ENCODE results near the gene MPDZ. TPM values are rescaled to one million over a fixed set of nuclear protein-coding genes. Genes with fewer than 3 reads are reported as not detected.

The MPDZ gene
- total and polyA plus RNA-seq, 8 donors: 25.9 to 77.7 (median 70.1) TPM

DNA sequence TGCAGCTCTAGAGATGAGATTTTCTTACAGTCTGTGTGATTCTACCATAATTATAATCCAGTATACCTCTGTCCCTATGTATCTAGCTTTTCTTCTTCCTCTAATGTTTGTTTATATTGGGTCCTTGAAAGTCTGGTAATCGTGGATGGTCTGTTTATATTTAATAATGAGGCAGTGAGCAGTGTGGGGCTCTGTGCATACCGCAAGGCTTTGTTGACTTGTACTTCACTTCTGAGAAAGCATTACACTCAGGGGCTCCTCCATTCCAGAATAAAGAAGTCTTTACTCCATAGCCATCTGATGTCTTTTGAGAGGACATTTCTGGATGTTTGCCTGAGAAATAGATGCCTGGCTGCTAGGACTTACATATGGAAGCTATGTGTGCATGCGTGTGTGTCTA is 4.5 kb upstream of the MPDZ start:
- no peak for ATAC-seq

DNA sequence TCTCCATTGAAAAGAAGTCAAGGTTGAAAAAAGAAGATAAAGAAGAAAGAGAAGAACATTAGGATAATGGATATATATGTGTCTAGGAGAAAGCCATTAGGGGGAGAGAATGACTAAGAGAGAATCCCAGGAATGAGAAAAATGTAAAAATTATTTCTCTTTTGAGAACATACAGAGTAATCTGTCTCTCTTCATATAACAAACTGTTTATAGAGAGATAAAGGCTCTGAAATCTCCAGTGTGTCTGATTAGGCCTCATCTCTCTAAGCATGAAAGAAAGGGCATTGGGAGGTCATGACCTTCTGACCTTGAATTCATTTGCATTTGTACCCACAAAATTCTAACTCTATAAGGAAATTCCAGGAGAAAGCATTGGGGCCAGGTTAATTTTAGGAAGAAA is 3.5 kb upstream of the MPDZ start:
- intact Hi-C loops (cut with DNase I): no loop called here
- H3K9me3 ChIP-seq: no peaks in the 10 kb centered on the region
- ATAC-seq: no peak
- DNase-seq: no peak
- H3K27me3 ChIP-seq: peaks cover 0 to 20% of the 10 kb centered on the region in 2 donors
- H3K36me3 ChIP-seq: no peaks in the 10 kb centered on the region
- no peak overlapping the region for H3K4me3 ChIP-seq
- no peaks in the 10 kb centered on the region for H3K4me1 ChIP-seq
- H3K27ac ChIP-seq: no peak overlapping the region
- TF ChIP-seq, protein P1, sequence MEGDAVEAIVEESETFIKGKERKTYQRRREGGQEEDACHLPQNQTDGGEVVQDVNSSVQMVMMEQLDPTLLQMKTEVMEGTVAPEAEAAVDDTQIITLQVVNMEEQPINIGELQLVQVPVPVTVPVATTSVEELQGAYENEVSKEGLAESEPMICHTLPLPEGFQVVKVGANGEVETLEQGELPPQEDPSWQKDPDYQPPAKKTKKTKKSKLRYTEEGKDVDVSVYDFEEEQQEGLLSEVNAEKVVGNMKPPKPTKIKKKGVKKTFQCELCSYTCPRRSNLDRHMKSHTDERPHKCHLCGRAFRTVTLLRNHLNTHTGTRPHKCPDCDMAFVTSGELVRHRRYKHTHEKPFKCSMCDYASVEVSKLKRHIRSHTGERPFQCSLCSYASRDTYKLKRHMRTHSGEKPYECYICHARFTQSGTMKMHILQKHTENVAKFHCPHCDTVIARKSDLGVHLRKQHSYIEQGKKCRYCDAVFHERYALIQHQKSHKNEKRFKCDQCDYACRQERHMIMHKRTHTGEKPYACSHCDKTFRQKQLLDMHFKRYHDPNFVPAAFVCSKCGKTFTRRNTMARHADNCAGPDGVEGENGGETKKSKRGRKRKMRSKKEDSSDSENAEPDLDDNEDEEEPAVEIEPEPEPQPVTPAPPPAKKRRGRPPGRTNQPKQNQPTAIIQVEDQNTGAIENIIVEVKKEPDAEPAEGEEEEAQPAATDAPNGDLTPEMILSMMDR (IDR thresholded peaks at IDR 0.05): no peak

More for the DNA sequence above, 4.5 kb upstream of the MPDZ start:
- no peak for DNase-seq
- no peaks in the 10 kb centered on the region for H3K4me1 ChIP-seq
- peaks cover 0 to 10% of the 10 kb centered on the region in 2 donors for H3K27me3 ChIP-seq
- intact Hi-C loops (cut with DNase I): no loop called here
- TF ChIP-seq, protein P1 (IDR thresholded peaks at IDR 0.05): no peak
- H3K4me3 ChIP-seq: no peak overlapping the region
- no peaks in the 10 kb centered on the region for H3K9me3 ChIP-seq
- no peak overlapping the region for H3K27ac ChIP-seq
- no peaks in the 10 kb centered on the region for H3K36me3 ChIP-seq

DNA sequence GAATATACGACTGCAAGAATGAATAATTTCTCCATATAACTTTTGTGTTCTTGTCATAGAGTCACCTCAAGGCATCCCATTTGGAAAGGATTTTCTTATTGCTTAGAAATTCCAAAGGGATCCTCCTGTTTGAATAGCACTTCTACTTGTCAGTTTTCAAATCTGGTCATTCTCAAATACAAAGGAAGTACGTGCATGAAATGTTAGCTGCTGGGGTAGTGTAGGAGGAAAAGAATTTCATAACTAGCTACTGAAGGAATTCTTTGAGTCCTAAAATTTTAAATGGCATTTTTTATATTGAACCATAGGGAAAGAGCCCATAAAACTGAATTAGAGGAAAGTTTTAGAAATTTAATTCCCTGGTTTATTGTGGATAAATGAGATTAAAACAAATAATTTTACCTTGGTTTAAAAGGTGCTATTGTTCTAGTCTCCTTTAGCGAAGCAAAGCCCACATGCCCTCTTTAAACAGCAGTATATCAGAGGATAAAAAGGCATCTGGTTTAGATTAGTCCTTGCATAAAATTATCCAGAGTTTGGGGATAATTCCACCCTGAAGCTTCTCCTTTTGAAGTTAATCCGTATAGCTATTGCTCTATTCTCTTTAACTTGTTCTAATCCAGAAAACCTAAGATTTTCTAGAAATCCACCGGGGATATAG is 2.0 kb upstream of the MPDZ start:
- TF ChIP-seq, protein P1 (IDR thresholded peaks at IDR 0.05): no peak
- Histone ChIP-seq H3K27ac (no peak overlapping the region), H3K27me3 (peaks cover 0 to 26% of the 10 kb centered on the region in 2 donors), H3K9me3 (no peaks in the 10 kb centered on the region), H3K36me3 (no peaks in the 10 kb centered on the region), H3K4me1 (peaks cover 0 to 4% of the 10 kb centered on the region in 2 donors), H3K4me3 (no peak overlapping the region)
- no peak for DNase-seq
- ATAC-seq: no peak
- intact Hi-C loops (cut with DNase I): no loop called here

DNA sequence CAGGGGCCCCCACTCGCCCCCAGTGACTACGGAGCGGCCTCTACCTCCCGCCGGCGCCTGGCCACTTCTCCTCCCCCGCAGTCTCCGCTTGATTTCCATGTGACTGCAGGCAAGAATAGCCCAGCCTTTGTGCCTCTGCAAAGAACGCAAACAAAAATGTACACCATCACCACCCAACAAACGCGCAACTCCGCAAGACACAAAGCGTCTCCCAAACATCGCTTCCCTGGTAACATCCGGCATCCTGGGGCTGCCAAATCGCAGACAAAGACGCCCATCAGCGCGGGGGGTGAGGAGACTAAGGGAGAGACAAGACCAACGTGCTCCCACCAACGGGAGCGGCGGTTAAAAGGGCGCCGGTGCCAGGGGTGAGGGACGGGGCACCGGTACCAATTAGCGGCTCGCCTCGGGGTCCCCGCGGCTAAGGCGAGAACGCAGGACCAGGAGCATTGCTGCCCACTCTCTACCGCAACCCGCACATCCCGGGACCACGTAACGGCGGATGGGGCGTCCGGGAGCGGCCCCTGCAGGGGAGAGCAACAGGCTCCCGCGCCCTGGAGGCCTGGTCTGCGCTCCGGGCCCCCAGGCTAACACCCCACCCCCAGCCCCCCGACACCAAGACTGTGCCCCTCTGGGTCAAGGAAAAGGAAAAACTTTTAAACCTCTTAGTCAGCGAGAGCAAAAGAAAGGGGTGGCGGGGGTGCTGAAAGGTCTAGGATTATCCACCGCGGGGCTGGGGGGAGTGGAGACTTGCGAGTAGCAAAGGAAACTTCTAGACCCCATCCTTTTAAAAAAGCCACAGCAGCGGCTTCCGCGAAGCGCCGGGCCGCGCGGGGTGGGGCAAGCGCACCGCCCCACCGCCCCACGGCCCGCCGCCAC is 885 bp downstream of the MPDZ start:
- Histone ChIP-seq H3K36me3 (no peaks in the 10 kb centered on the region), H3K27ac (peak overlapping the region; percentile 80 to 90), H3K9me3 (no peaks in the 10 kb centered on the region), H3K4me3 (peak overlapping the region; percentile 50 to 52), H3K27me3 (peaks cover 0 to 26% of the 10 kb centered on the region in 2 donors), H3K4me1 (peaks cover 0 to 7% of the 10 kb centered on the region in 2 donors)
- peak; percentile 68 for ATAC-seq
- DNase-seq: peak; percentile 46 to 79 (median 72)
- TF ChIP-seq, protein P1 (IDR thresholded peaks at IDR 0.05): peak in 1 of 2 donors; percentile 10
- intact Hi-C loops (cut with DNase I): loop anchor here in 1 of 2 donors (10.0 kb wide), 1 partner anchor 74 kb away; no protein-coding TSS in a partner anchor

DNA sequence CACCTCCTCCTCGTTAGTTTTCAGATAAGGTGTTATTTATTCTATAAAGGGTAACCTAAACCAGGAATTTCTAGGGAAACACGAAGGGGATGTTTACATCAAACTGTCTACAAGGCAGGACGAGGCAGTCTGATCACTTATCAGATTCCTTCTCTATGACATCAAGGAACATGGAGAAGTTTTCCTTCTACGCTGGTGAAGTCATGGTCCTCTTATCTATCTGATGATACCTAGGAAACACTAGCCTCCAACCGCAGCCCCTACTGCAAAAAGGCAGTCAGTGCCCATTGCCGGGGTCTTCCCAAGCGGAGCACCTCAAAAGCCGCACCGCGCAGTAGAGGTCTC is 1.5 kb downstream of the MPDZ start:
- no peak for ATAC-seq
- no peak for DNase-seq
- Histone ChIP-seq H3K36me3 (no peaks in the 10 kb centered on the region), H3K9me3 (no peaks in the 10 kb centered on the region), H3K27ac (peak overlapping the region; percentile 80 to 90), H3K27me3 (peaks cover 0 to 26% of the 10 kb centered on the region in 2 donors), H3K4me3 (peak overlapping the region; percentile 50 to 52), H3K4me1 (peaks cover 0 to 7% of the 10 kb centered on the region in 2 donors)
- intact Hi-C loops (cut with DNase I): loop anchor here in 1 of 2 donors (10.0 kb wide), 1 partner anchor 73 kb away; no protein-coding TSS in a partner anchor
- TF ChIP-seq, protein P1 (IDR thresholded peaks at IDR 0.05): no peak
